Measurements from ENCODE around the gene CEP164. TPM values are rescaled to one million over a fixed set of nuclear protein-coding genes. Genes with fewer than 3 reads are reported as not detected.

Gene CEP164
- total and polyA plus RNA-seq, 2 of the 8 experiments (the other 6 are each of a cell fraction or from before 2014, with no cell fraction given) = 8.4 to 20.8 TPM

DNA sequence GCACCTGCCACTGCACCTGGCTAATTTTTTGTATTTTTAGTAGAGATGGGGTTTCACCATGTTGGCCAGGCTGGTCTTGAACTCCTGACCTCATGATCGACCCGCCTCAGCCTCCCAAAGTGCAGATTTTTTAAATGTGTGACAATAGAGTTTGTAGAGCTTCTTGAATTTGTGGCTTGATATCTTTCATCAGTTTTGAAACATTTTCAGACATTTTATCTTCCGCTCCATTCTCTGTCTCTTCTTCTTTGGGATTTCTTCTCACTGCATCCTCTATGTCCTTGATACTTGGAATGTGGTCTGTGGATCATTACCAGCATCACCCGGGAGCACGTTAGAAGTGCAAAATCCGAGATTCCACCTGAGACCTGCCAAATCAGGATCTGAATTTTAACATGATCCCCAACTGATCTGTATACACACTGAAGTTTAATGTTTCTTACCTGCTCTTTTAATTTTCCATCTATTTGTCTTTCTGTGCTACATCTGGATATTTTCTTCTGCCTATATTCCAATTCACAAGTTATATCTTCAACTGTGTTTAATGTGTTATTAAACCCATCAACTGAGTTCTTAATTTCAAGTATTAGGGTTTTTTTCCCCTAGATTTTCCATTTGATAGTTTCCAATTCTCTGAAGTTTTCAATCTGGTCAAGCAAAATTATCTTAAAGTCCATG, 126.4 kb downstream of the CEP164 start:
- DNase-seq (ENCODE audit: low read depth in 1 of 2, low spot score in 2 of 2) (no peak), FAIRE-seq (no peak)
- Histone ChIP-seq H3K4me2 (ENCODE audit: insufficient read depth in 1 of 2, low read depth in 2 of 2, low read length in 2 of 2) (no peak overlapping the region), H3K9ac (replicated peaks in 1 of 4; ENCODE audit: extremely low read depth in 1 of 4, low read depth in 3 of 4, low read length in 3 of 4) (no peak overlapping the region), H3K23ac (ENCODE audit: insufficient read length) (no peak overlapping the region), H2AFZ (ENCODE audit: low read length) (no peak overlapping the region), H3K4me3 (ENCODE audit: extremely low read depth in 1 of 4, insufficient read depth in 2 of 4, low read depth in 3 of 4, low read length in 4 of 4) (no peak overlapping the region), H3K14ac (ENCODE audit: insufficient read length) (no peak overlapping the region), H4K20me1 (replicated peaks in 1 of 2; ENCODE audit: control insufficient read depth in 1 of 2, insufficient read depth in 2 of 2, low read length in 2 of 2) (no peaks in the 10 kb centered on the region), H2BK15ac (ENCODE audit: low read length) (no peak overlapping the region), H2BK20ac (ENCODE audit: low read length) (no peak overlapping the region), H2AK5ac (ENCODE audit: low read depth, low read length) (no peak overlapping the region), H3K27me3 (replicated peaks in 1 of 4; ENCODE audit: control insufficient read depth in 3 of 4, extremely low read depth in 1 of 4, insufficient read depth in 3 of 4, low read length in 3 of 4) (no peaks in the 10 kb centered on the region), H3K18ac (ENCODE audit: extremely low read depth, low read length) (no peak overlapping the region), H4K5ac (ENCODE audit: insufficient read length, low read depth, low read length) (no peak overlapping the region), H4K8ac (ENCODE audit: extremely low read depth, insufficient read depth, low read length) (no peak overlapping the region), H2BK120ac (replicated peaks; ENCODE audit: low read depth, low read length) (no peak overlapping the region), H3K27ac (ENCODE audit: low read depth, low read length) (no peak overlapping the region), H3K23me2 (ENCODE audit: low read depth, low read length) (no peaks in the 10 kb centered on the region), H3K9me3 (ENCODE audit: insufficient read depth in 2 of 2, low read depth in 1 of 2, low read length in 1 of 2) (peaks cover 0 to 5% of the 10 kb centered on the region in 2 experiments; a peak in 1 of 4 replicates), H3K79me1 (ENCODE audit: low read depth, low read length) (no peaks in the 10 kb centered on the region), H2BK5ac (ENCODE audit: low read depth, low read length) (no peak overlapping the region), H3K56ac (replicated peaks; ENCODE audit: insufficient read length, low read depth, low read length) (no peak overlapping the region), H4K91ac (replicated peaks; ENCODE audit: insufficient read length, low read length) (no peak overlapping the region), H3K36me3 (ENCODE audit: control insufficient read depth in 2 of 4, insufficient read depth in 4 of 4, low read length in 3 of 4) (no peaks in the 10 kb centered on the region), H3K4ac (replicated peaks; ENCODE audit: insufficient read length, low read depth, low read length) (no peak overlapping the region), H3K4me1 (replicated peaks in 1 of 4; ENCODE audit: control insufficient read depth in 3 of 4, insufficient read depth in 4 of 4, low read length in 3 of 4) (no peaks in the 10 kb centered on the region), H3K79me2 (ENCODE audit: control insufficient read depth in 1 of 2, insufficient read depth in 2 of 2, low read length in 2 of 2) (no peaks in the 10 kb centered on the region), H2BK12ac (ENCODE audit: low read depth, low read length) (no peak overlapping the region)
- POLR2A ChIA-PET (ENCODE audit: partially characterized antibody) = no interaction called here
- CTCF ChIA-PET (ENCODE audit: partially characterized antibody) = interaction anchor here (1.0 to 1.5 kb wide), 2 partner anchors 27 to 354 kb away, joined by 4 to 6 read pairs; no protein-coding TSS in a partner anchor
- 93% methylated on average over 6 of the region's 6 CpGs; no CpG with 5 or more reads in 1 of the 2 experiments for WGBS, 2 experiments (ENCODE audit: extremely low coverage in 1 of 2, insufficient coverage in 1 of 2, insufficient read length in 1 of 2, insufficient replicate concordance in 2 of 2, low coverage in 1 of 2, low lambda C conversion rate in 2 of 2, missing lambda C conversion rate in 1 of 2)
- TF ChIP-seq CBX5 (IDR thresholded peaks at IDR 0.05; ENCODE audit: low read depth, low read length) = no peak
- no peak for TF ChIP-seq NANOG (IDR thresholded peaks at IDR 0.05; ENCODE audit: insufficient read depth, low read depth, low read length, poor library complexity, severe bottlenecking)
- no peak for TF ChIP-seq TAF7 (optimal IDR thresholded peaks at IDR 0.05; ENCODE audit: borderline replicate concordance, low read depth, low read length)
- TF ChIP-seq EP300 (IDR thresholded peaks at IDR 0.05; ENCODE audit: borderline replicate concordance in 1 of 2, low read depth in 2 of 2, low read length in 2 of 2) = no peak
- no peak for TF ChIP-seq GTF2F1 (IDR thresholded peaks at IDR 0.05; ENCODE audit: borderline replicate concordance, low read depth, low read length)
- no peak for TF ChIP-seq MAFK (IDR thresholded peaks at IDR 0.05; ENCODE audit: low read depth, low read length)
- no peak for TF ChIP-seq CBX8 (IDR thresholded peaks at IDR 0.05; ENCODE audit: borderline replicate concordance, low read depth, low read length)
- TF ChIP-seq RBBP5 (IDR thresholded peaks at IDR 0.05; ENCODE audit: borderline replicate concordance, low read depth, low read length) = no peak
